VCaP (cell line): ENCODE results near the gene ATG2B.
A peak's percentile ranks its signal among the peaks of the same experiment; 100 is the strongest.
"Not testable (repeated sequence)": the region's sequence is repeated elsewhere in the genome, so short reads cannot be mapped to it uniquely, and the experiment has no call there.

ENCODE experiments used
- H3K27ac ChIP-seq: fragments of 450-650 bp; 2 replicates; pipeline ENCODE4 v1.5.1; 2017
- TF ChIP-seq, protein P1 (sequence below): fragments of 450-650 bp; conservative IDR thresholded peaks from 2 replicates; pipeline ENCODE4 v1.5.1; 2017; ENCODE audit warnings: mild to moderate bottlenecking, moderate library complexity

The ATG2B gene

GRCh38 chr14:96251656-96252155 lies 111.4 kb downstream of the ATG2B start:
- TF ChIP-seq, protein P1, sequence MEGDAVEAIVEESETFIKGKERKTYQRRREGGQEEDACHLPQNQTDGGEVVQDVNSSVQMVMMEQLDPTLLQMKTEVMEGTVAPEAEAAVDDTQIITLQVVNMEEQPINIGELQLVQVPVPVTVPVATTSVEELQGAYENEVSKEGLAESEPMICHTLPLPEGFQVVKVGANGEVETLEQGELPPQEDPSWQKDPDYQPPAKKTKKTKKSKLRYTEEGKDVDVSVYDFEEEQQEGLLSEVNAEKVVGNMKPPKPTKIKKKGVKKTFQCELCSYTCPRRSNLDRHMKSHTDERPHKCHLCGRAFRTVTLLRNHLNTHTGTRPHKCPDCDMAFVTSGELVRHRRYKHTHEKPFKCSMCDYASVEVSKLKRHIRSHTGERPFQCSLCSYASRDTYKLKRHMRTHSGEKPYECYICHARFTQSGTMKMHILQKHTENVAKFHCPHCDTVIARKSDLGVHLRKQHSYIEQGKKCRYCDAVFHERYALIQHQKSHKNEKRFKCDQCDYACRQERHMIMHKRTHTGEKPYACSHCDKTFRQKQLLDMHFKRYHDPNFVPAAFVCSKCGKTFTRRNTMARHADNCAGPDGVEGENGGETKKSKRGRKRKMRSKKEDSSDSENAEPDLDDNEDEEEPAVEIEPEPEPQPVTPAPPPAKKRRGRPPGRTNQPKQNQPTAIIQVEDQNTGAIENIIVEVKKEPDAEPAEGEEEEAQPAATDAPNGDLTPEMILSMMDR: no peak
- H3K27ac ChIP-seq: peak overlapping the region; percentile 20; the same call in 1 of the 2 replicates

GRCh38 chr14:96250485-96250884 lies 112.7 kb downstream of the ATG2B start:
- TF ChIP-seq, protein P1: no peak
- H3K27ac ChIP-seq: no peak overlapping the region

GRCh38 chr14:96249029-96249428 lies 114.1 kb downstream of the ATG2B start:
- TF ChIP-seq, protein P1: no peak
- H3K27ac ChIP-seq: no peak overlapping the region

GRCh38 chr14:96247031-96247430 lies 116.1 kb downstream of the ATG2B start:
- TF ChIP-seq, protein P1: no peak
- no peak overlapping the region for H3K27ac ChIP-seq

DNA sequence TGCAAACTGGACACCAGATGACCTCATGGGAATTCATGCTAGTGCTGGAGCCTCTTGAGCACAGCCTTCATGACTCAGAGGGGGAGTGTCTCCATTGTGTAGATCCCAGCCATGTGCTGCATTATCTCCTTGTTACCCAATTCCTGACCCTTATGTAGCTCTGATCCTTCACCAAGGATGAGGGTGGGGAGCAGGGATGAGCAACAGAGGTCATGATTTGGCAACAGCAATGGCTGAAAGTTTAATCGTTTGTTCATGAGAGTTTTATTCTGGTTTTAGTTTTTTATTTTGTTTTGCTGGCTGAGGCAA lies 116.6 kb downstream of the ATG2B start:
- H3K27ac ChIP-seq: no peak overlapping the region
- TF ChIP-seq, protein P1: no peak

DNA sequence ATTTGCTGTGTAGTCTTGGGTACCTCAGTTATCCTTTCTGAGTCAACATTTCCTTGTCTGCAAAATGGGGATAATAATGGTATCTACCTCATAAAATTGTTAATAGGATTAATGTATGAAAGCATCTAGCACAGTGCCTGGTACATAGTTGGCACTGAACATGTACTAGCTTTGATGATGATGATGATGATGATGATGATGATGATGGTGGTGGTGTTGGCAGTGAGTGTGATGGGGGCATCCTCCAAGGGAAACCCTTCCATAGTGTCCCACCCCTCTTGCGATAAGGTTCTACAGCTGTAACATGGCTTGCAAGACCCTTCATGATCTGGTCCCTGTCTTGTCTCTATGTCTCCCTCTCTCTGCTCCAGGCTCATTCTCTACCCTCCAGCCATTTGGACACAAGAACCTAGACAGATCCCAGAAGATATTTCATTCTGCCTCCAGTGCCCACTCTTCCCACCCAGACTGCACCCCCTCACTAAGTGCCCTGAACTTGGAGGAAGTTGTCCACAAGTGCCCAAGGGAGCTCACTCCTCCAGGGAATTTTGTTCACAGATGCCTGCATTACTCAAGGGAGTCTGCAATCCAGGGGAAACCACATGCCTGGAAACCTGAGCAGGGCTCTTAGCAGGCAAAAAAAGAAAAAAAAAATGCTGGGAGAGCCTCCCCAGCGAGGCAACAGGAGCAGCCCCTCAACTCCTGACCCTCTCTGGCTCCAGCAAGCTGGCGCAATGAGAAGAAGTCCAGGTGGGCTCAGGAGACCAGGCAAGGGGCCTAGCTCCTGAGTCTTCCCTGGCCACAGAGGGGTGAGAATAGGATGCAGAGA lies 117.2 kb downstream of the ATG2B start:
- TF ChIP-seq, protein P1: no peak
- no peak overlapping the region for H3K27ac ChIP-seq

- not testable (repeated sequence) for H3K27ac ChIP-seq
Observed at GRCh38 chr14:96245074-96245473, 118.1 kb downstream of the ATG2B start.

GRCh38 chr14:96243785-96244184 lies 119.4 kb downstream of the ATG2B start:
- no peak overlapping the region for H3K27ac ChIP-seq
- TF ChIP-seq, protein P1: no peak
